ENCODE results near the gene KLK5. TPM values are rescaled to one million over a fixed set of nuclear protein-coding genes. Genes with fewer than 3 reads are reported as not detected.
"Not testable (repeated sequence)": the region's sequence is repeated elsewhere in the genome, so short reads cannot be mapped to it uniquely, and the experiment has no call there.

KLK5 gene
- not detected for total RNA-seq

- ChIA-PET POLR2A (no interaction called here), CTCF (no interaction called here)
Measured at GRCh38 chr19:50952910-50953309, at the start of gene KLK5. Gene KLK5 (minus strand): TSS chr19:50953038. CDS start chr19:50952657, 381 bp downstream.

- ChIA-PET CTCF (no interaction called here), POLR2A (no interaction called here)
Measured at GRCh38 chr19:51002089-51002532, 49.3 kb upstream of the KLK5 start.

GRCh38 chr19:51001515-51001914 lies 48.7 kb upstream of the KLK5 start, which contains the start of gene KLK8:
Gene KLK8 (minus strand): TSS chr19:51001604. CDS start chr19:51001167, 437 bp downstream.
- CTCF ChIA-PET = no interaction called here
- POLR2A ChIA-PET = no interaction called here

- CTCF ChIA-PET = no interaction called here
- POLR2A ChIA-PET = no interaction called here
Measured at GRCh38 chr19:51000981-51001380, 48.1 kb upstream of the KLK5 start.

- POLR2A ChIA-PET = no interaction called here
- CTCF ChIA-PET = no interaction called here
Measured at GRCh38 chr19:51000426-51000825, 47.6 kb upstream of the KLK5 start.

- POLR2A ChIA-PET = no interaction called here
- CTCF ChIA-PET = no interaction called here
Measured at GRCh38 chr19:50998686-50999085, 45.8 kb upstream of the KLK5 start.

GRCh38 chr19:50998061-50998460 lies 45.2 kb upstream of the KLK5 start:
- ChIA-PET CTCF (no interaction called here), POLR2A (no interaction called here)

GRCh38 chr19:50994129-50994528 lies 41.3 kb upstream of the KLK5 start:
- ChIA-PET POLR2A (no interaction called here), CTCF (no interaction called here)

- CTCF ChIA-PET = interaction anchor here (0.6 kb wide), 1 partner anchor 19 kb away, joined by 4 read pairs; no protein-coding TSS in a partner anchor
- POLR2A ChIA-PET = no interaction called here
Measured at GRCh38 chr19:50992666-50993035, 39.8 kb upstream of the KLK5 start.

GRCh38 chr19:50984416-50984815 lies 31.6 kb upstream of the KLK5 start:
- POLR2A ChIA-PET, CTCF ChIA-PET: not testable (repeated sequence)

GRCh38 chr19:50983625-50984292 lies 30.9 kb upstream of the KLK5 start, which contains the start of gene KLK7:
Gene KLK7 (minus strand): TSS chr19:50983917. CDS start chr19:50982399, 1,518 bp downstream.
- ChIA-PET CTCF (no interaction called here), POLR2A (no interaction called here)

GRCh38 chr19:50982186-50982585 lies 29.3 kb upstream of the KLK5 start:
- CTCF ChIA-PET = no interaction called here
- POLR2A ChIA-PET = no interaction called here

- ChIA-PET CTCF (no interaction called here), POLR2A (no interaction called here)
Measured at GRCh38 chr19:50981587-50982146, 28.8 kb upstream of the KLK5 start.

GRCh38 chr19:50980208-50980607 lies 27.4 kb upstream of the KLK5 start:
- ChIA-PET CTCF (no interaction called here), POLR2A (no interaction called here)

GRCh38 chr19:50979758-50980157 lies 26.9 kb upstream of the KLK5 start:
- ChIA-PET POLR2A (no interaction called here), CTCF (no interaction called here)

GRCh38 chr19:50978772-50979390 lies 26.0 kb upstream of the KLK5 start:
- POLR2A ChIA-PET = no interaction called here
- CTCF ChIA-PET = no interaction called here

- ChIA-PET CTCF (no interaction called here), POLR2A (no interaction called here)
Measured at GRCh38 chr19:50977626-50978025, 24.8 kb upstream of the KLK5 start.

- CTCF ChIA-PET = no interaction called here
- POLR2A ChIA-PET = no interaction called here
Measured at GRCh38 chr19:50975766-50976165, 22.9 kb upstream of the KLK5 start.

- ChIA-PET CTCF (no interaction called here), POLR2A (no interaction called here)
Measured at GRCh38 chr19:50974702-50975556, 22.1 kb upstream of the KLK5 start.

GRCh38 chr19:50972795-50973376 lies 20.0 kb upstream of the KLK5 start:
- POLR2A ChIA-PET = no interaction called here
- CTCF ChIA-PET = interaction anchor here (1.0 kb wide), 1 partner anchor 20 kb away, joined by 4 read pairs; no protein-coding TSS in a partner anchor
